OCI-LY3 (cell line): ENCODE measurements around the gene AFAP1.

ENCODE experiments used
- CTCF ChIP-seq: fragments of 200-600, 300-600 bp; sonication (generic); IDR thresholded peaks from 2 replicates; pipeline ENCODE4 v1.5.1; 2014; ENCODE audit warnings: antibody characterized with exemption, low read length, low read depth
- EZH2phosphoT487 ChIP-seq: fragments of 200-600 bp; shearing (Covaris generic); IDR thresholded peaks from 2 replicates; pipeline ENCODE4 v1.6.1; 2018; ENCODE audit warnings: antibody characterized with exemption, mixed run types, low read depth

GRCh38 chr4:7714738-7715137, 224.9 kb downstream of the AFAP1 start:
- TF ChIP-seq CTCF: no peak
- no peak for TF ChIP-seq EZH2phosphoT487
